Stimulated activated CD8-positive, alpha-beta memory T cell treated with anti-CD3 and anti-CD28 coated beads, Interleukin-15, amount 100 ng/mL, for 4 hours (primary cell): Measurements from ENCODE around the gene EIF2S3B.
A peak's percentile ranks its signal among the peaks of the same experiment; 100 is the strongest.
"Not testable (repeated sequence)": the region's sequence is repeated elsewhere in the genome, so short reads cannot be mapped to it uniquely, and the experiment has no call there.

Experiments
- DNase-seq, 2 donors: peaks; one replicate each; pipeline ENCODE4 v3.0.0-alpha.2; 2020; ENCODE audit warnings: low read depth in 2 of 2

Gene EIF2S3B

GRCh38 chr12:10505620-10506019 lies at the start of gene EIF2S3B:
EIF2S3B (plus strand) TSS chr12:10505890; CDS start chr12:10505903, 13 bp downstream.
- no peak for DNase-seq

- no peak for DNase-seq
These were observed 48.8 kb upstream of the EIF2S3B start for GRCh38 chr12:10456856-10457255.

- DNase-seq = no peak
These were observed 47.9 kb upstream of the EIF2S3B start for GRCh38 chr12:10457760-10458159.

DNA sequence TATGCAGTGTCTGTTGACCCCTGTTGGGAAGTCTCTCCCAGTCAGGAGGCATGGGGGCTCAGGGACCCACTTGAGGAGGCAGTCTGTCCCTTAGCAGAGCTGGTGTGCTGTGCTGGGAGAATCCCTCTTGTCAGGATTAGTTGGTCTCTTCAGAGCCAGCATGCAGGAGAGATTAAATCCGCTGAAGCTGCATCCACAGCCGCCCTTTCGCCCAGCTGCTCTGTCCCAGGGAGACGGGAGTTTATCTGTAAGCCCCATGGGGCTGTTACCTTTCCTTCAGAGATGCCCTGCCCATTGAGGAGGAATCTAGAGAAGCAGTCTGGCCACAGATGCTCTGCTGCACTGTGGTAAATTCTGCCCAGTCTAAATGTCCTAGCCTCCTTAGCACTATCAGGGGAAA lies 39.4 kb upstream of the EIF2S3B start:
- no peak for DNase-seq

DNA sequence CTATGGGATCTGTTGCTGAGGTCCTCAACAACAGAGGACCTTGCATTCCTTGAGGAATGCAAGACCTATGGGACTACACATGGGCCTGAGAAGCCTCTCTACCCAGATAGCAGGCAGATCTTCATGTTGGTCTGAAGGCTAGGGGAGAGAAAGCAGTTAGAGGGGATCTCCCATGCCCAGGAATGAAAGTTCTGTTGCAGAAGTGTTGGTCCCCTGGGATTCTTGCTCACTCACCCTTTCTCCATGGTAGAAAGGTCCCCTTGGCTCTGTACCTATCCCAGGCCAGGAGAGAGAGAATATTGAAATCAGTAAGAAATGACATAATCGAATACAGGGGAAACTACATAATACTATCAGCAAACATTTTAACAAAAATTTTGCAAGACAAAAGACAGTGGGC lies 36.0 kb upstream of the EIF2S3B start:
- no peak for DNase-seq

- not testable (repeated sequence) for DNase-seq
These were observed 32.9 kb upstream of the EIF2S3B start for GRCh38 chr12:10472808-10473207.

- DNase-seq = not testable (repeated sequence)
These were observed 23.8 kb upstream of the EIF2S3B start for GRCh38 chr12:10481901-10482300.

GRCh38 chr12:10487328-10487727 lies 18.4 kb upstream of the EIF2S3B start:
- DNase-seq = not testable (repeated sequence)

DNA sequence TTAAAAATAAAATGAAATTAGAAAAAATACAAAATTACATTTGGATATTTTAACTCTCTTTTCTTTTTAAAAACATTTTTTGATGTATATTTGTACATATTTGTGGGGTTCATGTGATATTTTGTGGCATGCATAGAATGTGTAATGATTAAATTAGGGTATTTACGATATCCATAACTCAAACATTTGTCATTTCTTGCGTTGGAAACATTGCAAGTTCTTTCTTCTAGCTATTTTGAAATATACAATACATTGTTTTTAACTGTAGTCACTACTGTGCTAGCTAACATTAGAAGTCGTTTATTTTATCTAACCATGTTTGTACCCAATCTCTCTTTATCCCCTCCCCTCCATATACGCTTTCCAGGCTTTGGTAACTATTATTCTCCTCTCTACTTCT lies 13.9 kb upstream of the EIF2S3B start:
- no peak for DNase-seq

DNA sequence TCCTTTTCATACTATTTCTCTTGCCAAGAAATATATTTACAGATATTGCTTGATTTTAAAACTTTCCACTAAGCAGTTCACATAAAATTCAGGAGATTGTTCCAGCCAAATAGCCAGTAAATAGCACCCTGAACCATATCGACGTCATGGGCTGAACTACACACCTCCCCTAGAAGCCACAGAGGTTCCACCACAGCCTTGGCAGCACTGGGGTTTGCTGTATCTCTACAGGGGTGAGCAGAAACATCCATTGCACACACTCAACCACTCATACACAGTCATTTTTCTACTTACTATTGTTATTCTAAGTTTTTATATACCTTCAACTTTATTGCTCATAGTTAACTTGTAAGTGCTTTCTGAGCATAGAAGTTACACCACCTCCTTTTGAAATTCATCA lies 8.1 kb upstream of the EIF2S3B start:
- peak; percentile 45 to 53 for DNase-seq

DNA sequence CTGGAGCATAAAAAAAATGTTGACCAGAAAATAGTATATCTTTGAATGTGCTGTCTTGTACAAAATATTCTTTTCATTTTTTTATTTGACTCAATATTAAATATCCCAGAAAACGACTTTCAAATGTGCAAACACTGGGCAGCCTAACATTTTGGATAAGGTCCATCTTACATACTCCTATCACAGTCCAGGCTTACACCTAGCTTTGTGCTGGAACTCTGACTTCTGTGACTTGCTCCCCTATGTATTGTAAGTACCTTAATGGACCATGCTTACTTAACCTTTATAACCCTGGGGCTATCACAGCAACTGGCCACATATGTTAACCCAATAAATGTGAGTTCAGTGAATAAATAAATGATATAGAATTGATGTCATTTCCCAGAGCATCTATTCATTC lies 7.6 kb upstream of the EIF2S3B start:
- DNase-seq = no peak

DNA sequence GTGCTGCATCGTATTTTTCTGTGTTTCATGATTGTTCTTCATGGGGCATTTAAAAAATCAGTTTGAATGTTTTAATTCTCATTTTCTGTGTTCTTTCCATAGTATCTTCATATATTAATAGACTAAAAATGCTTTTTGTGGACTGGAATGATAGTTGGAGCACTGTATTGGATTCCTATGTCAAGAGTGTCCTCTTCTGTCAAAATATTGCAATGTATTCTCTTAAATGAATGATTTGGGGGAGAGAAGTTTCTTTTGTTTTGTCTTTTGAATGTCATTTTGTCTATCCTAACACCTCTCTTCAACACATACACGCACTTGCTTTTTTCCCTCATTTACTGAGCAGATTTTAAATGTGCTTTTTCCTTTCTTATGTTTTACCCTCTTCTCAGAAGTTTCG lies 4.7 kb upstream of the EIF2S3B start:
- no peak for DNase-seq

- DNase-seq = no peak
These were observed 2.2 kb upstream of the EIF2S3B start for GRCh38 chr12:10503460-10503859.

GRCh38 chr12:10511756-10512355 lies 6.2 kb downstream of the EIF2S3B start:
- no peak for DNase-seq

GRCh38 chr12:10512798-10513197 lies 7.1 kb downstream of the EIF2S3B start:
- DNase-seq = no peak

GRCh38 chr12:10521555-10521954 lies 15.9 kb downstream of the EIF2S3B start:
- no peak for DNase-seq

DNA sequence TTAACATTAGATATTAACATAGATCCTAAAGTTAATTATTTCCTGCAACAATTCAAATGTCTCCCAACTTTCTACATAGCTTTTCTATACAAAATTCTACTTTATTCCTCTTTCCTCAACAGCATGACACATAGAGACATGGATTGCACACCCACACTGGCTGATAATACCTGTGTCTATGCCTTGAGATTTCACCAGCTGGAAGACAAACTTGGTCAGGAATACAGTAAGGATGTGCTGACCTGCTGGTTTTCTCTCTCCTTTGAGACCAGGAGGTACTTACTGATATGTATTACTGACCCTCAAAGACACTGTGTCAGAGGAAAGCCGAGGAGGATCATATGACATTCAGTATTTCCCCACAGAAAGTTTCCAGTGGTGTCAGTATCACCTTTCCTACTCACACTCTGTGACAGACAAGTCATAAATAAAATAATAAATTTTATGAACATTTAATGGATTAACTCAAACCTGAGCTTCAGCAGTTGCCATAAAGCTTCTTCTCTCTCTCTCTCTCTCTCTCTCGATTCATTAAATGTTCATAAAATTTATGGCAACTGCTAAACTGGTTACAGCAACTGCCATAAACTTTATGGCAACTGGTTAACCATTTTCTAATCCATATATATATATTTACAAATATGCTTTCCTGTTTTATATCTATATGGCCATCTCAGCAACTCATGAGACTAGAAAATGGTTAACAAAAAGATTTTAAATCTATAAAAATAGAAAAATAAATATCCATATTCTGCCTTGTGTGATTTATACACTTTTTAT lies 22.7 kb downstream of the EIF2S3B start:
- DNase-seq = no peak

DNA sequence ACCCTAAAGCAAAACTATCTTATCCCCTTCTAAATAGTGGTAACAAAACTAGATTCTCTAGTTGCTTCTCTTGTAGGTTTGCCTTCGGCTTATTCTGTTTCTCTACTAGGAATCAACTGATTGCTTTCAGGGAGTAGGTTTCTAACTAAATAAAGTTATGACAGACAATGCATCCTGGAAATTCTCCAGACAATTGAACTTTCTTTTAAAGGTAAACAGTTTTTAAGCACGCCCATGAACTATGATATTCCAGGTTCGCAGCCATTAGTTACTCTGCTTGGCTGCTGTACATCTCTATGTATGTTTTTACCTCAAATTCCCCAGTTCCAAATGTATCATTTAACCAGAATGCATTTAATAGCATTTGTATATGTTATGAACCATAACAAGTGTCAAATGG lies 23.9 kb downstream of the EIF2S3B start:
- DNase-seq = no peak

GRCh38 chr12:10537721-10538120 lies 32.0 kb downstream of the EIF2S3B start:
- DNase-seq = no peak

- no peak for DNase-seq
These were observed 35.1 kb downstream of the EIF2S3B start for GRCh38 chr12:10540776-10541205.

DNA sequence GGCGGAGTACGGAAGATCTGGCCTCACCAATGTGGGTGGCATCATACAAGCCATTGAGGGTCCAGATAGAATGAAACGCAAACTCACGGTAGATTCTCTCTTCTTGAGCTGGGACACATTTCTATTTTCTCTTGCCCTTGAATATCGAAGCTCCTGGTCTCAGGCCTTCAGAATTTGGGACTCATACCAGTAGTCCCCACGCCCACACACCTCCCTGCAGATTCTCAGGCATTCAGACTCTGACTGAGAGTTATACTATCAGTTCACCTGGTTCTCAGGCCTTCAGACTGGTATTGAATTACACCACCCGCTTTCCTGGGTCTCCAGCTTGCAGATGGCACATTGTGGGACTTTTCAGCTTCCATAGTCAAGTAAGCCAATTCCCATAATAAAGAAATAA lies 37.8 kb downstream of the EIF2S3B start:
- no peak for DNase-seq

DNA sequence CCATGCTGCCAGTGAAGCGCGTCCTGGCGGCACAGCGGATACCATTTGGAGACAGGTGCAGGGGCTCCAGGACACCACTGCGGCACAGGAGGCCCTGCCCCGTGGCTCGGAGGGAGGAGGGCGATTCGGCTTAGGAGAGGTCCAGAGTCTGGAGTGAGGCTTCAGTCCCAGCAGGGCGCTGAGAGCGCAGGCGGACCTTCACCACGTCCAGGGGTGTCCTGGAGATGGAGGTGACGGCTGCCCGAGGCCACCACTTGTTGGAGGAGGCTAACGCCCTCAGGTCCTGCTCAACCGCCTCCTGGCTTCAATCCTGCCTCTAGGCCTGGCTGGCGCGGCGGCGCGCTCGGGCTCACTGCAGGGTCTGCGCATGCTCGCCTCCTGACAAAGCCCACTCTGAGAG lies 45.7 kb downstream of the EIF2S3B start:
- DNase-seq = no peak

DNA sequence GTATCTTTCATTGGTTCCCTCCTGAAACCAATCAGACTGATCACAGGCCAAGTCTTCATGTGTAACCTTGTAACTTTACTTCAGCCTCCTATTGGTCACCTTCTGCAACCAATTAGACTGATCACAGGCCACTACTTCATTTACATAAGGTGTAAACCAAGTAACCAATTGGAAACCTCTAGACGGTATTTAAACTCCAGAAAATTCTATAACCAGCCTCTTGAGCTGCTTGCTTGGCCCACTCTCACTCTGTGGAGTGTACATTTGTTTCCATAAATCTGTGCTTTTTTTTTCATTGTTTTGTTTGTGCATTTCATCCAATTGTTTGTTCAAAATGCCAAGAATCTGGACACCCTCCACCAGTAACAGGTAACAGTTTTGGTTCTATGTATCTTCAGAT lies 47.5 kb downstream of the EIF2S3B start:
- DNase-seq = no peak
